Adrenal gland (tissue), 5 donors: ENCODE measurements around the gene CRIP3.

Source experiments
- CTCF ChIP-seq, 6 experiments: fragments of 450-650 bp in 4 of 6; fragments of 200-600 bp in 2 of 6; sonication (generic) in 1 of 6; IDR thresholded peaks; 1 replicate in 5 of 6; 2 replicates in 1 of 6; pipeline versions ENCODE4 v1.5.1 to v1.8.0; 2016 to 2021; ENCODE audit warnings: antibody characterized with exemption in 6 of 6, mild to moderate bottlenecking in 2 of 6, moderate library complexity in 1 of 6
- POLR2A ChIP-seq, 2 donors: fragments of 450-650 bp; IDR thresholded peaks; one replicate each; pipeline ENCODE4 v1.6.1; 2017; ENCODE audit warnings: antibody characterized with exemption in 2 of 2, mild to moderate bottlenecking in 2 of 2, moderate library complexity in 1 of 2
- donor health status: DM: no; HTN: no; CAD: no.

- TF ChIP-seq CTCF (IDR thresholded peaks at IDR 0.05) = no peak
- TF ChIP-seq POLR2A (IDR thresholded peaks at IDR 0.05) = no peak
These were observed 22.8 kb upstream of the CRIP3 start for GRCh38 chr6:43331470-43331869.
